Effector memory CD8-positive, alpha-beta T cell (primary cell): ENCODE data around the gene WT1.
"Not testable (repeated sequence)": the region's sequence is repeated elsewhere in the genome, so short reads cannot be mapped to it uniquely, and the experiment has no call there.

Experiments
- ATAC-seq: fragments of 150-1000 bp; cut with Tn5 transposase; replicated peaks from 2 replicates; pipeline ENCODE4 v1.10.0; 2021; ENCODE audit warnings: mild to moderate bottlenecking, moderate library complexity
- DNase-seq, 3 experiments: peaks; one replicate each; pipeline ENCODE4 v3.0.0; 2021
- H3K27ac Mint-ChIP-seq, 2 donors: one replicate each; pipeline ENCODE4 v1.8.0; 2022; ENCODE audit warnings: mild to moderate bottlenecking in 2 of 2, mixed read lengths in 2 of 2, moderate library complexity in 2 of 2
- H3K27me3 Mint-ChIP-seq, 2 donors: one replicate each; pipeline ENCODE4 v1.8.0; 2022; ENCODE audit warnings: mixed read lengths in 2 of 2
- H3K36me3 Mint-ChIP-seq: one replicate; pipeline ENCODE4 v1.8.0; 2022; ENCODE audit warnings: mild to moderate bottlenecking, moderate library complexity, mixed read lengths; ENCODE audit not compliant: insufficient read depth
- H3K4me1 Mint-ChIP-seq, 2 donors: one replicate each; pipeline ENCODE4 v1.8.0; 2022; ENCODE audit warnings: low read depth in 2 of 2, mixed read lengths in 2 of 2
- H3K4me3 Mint-ChIP-seq, 2 donors: one replicate each; pipeline ENCODE4 v1.8.0; 2022; ENCODE audit warnings: mild to moderate bottlenecking in 2 of 2, mixed read lengths in 2 of 2, moderate library complexity in 2 of 2
- H3K9me3 Mint-ChIP-seq, 2 donors: one replicate each; pipeline ENCODE4 v1.8.0; 2022; ENCODE audit warnings: mixed read lengths in 2 of 2

Gene WT1

GRCh38 chr11:32382339-32383049 lies 52.8 kb downstream of the WT1 start:
- no peaks in the 10 kb centered on the region for H3K36me3 Mint-ChIP-seq
- no peak for ATAC-seq
- no peak for DNase-seq
- no peaks in the 10 kb centered on the region for H3K4me1 Mint-ChIP-seq
- H3K9me3 Mint-ChIP-seq: no peaks in the 10 kb centered on the region
- no peak overlapping the region for H3K4me3 Mint-ChIP-seq
- peaks cover 22 to 51% of the 10 kb centered on the region in 2 donors for H3K27me3 Mint-ChIP-seq
- H3K27ac Mint-ChIP-seq: no peak overlapping the region

- H3K27ac Mint-ChIP-seq: no peak overlapping the region
- H3K4me1 Mint-ChIP-seq: no peaks in the 10 kb centered on the region
- no peaks in the 10 kb centered on the region for H3K36me3 Mint-ChIP-seq
- H3K9me3 Mint-ChIP-seq: no peaks in the 10 kb centered on the region
- no peak overlapping the region for H3K4me3 Mint-ChIP-seq
- ATAC-seq (no peak), DNase-seq (no peak)
- H3K27me3 Mint-ChIP-seq: peaks cover 22 to 51% of the 10 kb centered on the region in 2 donors
Observed at GRCh38 chr11:32381179-32381578, 54.2 kb downstream of the WT1 start.

DNA sequence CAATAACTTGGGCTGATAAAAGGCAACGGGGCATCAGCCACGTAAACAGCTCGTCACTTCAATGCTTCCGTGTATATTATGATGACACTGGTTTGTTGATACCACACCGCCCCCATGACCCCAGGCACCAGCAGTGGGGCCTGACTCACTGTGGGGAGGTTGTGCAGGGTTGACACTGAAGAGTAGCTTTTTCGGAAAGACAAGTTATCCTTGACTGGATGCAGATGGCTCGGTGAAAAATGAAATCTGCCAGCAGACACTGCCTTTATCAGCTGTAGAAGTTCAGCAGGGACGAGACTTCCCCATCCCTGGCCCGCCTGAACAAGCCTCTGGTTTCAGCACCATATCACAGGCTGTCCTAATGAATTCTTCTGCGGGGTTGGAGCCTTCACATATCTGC lies 55.6 kb downstream of the WT1 start:
- Mint-ChIP-seq H3K36me3 (no peaks in the 10 kb centered on the region), H3K4me1 (no peaks in the 10 kb centered on the region), H3K27ac (no peak overlapping the region), H3K9me3 (peaks cover 1 to 2% of the 10 kb centered on the region in 2 donors), H3K4me3 (no peak overlapping the region), H3K27me3 (peaks cover 19 to 42% of the 10 kb centered on the region in 2 donors)
- DNase-seq (no peak), ATAC-seq (no peak)

DNA sequence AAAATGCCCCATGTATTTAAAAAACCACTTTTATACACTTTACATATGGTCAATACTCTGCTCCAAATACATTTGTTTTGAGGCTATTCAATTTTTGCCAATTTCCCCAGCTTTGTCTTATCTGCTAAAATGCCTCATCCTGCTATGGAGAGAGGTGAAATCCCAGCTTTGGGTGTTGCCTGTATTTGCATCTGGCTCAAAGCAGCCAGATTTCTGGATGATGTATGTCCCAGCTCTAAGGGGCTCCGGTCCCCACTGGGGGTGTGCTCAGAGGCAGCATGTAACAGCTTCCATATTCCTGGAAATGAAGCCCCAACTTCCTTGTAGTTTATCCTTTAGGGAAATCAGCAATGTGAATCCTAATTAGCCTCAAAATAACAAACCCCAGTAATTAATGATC lies 59.5 kb downstream of the WT1 start:
- ATAC-seq (no peak), DNase-seq (no peak)
- H3K4me1 Mint-ChIP-seq: no peaks in the 10 kb centered on the region
- H3K4me3 Mint-ChIP-seq: no peak overlapping the region
- H3K27ac Mint-ChIP-seq: no peak overlapping the region
- peaks cover 7 to 20% of the 10 kb centered on the region in 2 donors for H3K27me3 Mint-ChIP-seq
- no peaks in the 10 kb centered on the region for H3K36me3 Mint-ChIP-seq
- peaks cover 1 to 6% of the 10 kb centered on the region in 2 donors for H3K9me3 Mint-ChIP-seq

DNA sequence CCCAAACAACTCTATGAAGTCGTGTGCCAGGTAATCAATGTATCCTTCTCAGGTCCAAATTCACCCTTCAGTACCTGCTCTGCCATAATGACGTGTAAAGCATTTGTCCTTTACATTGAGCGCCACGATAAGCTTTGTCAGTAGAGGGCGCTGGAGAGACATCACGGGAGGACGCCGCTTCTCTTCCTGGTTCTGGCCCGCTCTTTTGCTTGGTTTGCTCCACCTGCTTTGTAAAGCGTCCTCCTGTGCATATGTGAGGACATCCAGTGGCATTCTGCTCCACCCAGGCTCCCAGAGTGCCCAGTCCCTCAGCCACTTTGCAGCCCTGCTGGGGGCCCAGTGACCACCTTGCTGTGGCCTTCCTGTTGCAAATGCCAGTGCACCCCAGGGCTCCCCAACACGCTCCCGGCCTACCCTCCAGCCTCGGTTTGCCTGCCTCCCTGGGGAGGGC lies 61.1 kb downstream of the WT1 start:
- Mint-ChIP-seq H3K27me3 (peaks cover 7 to 15% of the 10 kb centered on the region in 2 donors), H3K36me3 (no peaks in the 10 kb centered on the region), H3K27ac (no peak overlapping the region), H3K4me3 (no peak overlapping the region), H3K4me1 (no peaks in the 10 kb centered on the region), H3K9me3 (peaks cover 6 to 7% of the 10 kb centered on the region in 2 donors)
- DNase-seq (no peak), ATAC-seq (no peak)

DNA sequence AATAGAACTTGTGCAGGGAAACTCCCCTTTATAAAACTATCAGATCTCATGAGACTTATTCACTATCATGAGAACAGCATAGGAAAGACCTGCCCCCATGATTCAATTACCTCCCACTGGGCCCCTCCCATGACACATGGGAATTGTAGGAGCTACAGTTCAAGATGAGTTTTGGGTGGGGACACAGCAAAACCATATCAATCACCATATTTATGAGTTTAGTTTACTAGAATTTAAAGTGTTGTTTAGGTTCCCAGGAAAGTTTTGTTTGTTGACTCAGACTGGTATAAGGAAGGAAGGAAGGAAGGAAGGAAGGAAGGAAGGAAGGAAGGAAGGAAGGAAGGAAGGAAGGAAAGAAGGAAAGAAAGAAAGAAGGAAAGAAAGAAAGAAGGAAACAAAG lies 65.4 kb downstream of the WT1 start:
- not testable (repeated sequence) for H3K4me3 Mint-ChIP-seq, DNase-seq, ATAC-seq, H3K27ac Mint-ChIP-seq, H3K36me3 Mint-ChIP-seq, H3K9me3 Mint-ChIP-seq, H3K4me1 Mint-ChIP-seq, H3K27me3 Mint-ChIP-seq

GRCh38 chr11:32366666-32367065 lies 68.7 kb downstream of the WT1 start:
- Mint-ChIP-seq H3K9me3 (peaks cover 0 to 6% of the 10 kb centered on the region in 2 donors), H3K4me1 (no peaks in the 10 kb centered on the region), H3K27me3 (peaks cover 25% of the 10 kb centered on the region in 2 donors), H3K4me3 (no peak overlapping the region), H3K27ac (no peak overlapping the region), H3K36me3 (no peaks in the 10 kb centered on the region)
- DNase-seq (no peak), ATAC-seq (no peak)

DNA sequence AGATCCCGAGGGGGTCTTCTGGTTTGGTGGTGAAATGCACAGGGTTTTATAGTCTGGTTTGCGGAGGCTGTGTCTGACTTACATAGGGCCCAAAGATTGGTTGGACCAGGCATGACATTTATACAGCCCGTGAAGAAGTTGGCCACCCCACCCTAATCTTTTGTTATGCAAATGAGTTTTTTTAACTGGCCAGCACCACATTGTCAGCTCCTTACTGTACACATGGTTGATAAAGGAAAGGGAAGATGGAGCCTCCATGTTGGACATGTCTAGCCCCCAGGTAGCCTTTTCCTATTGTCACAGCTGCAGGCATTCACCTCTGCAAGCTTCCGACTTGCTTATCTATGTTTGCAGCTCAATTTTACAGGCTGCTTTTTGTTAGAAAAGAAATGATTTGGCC lies 70.1 kb downstream of the WT1 start:
- no peak overlapping the region for H3K27ac Mint-ChIP-seq
- no peak for DNase-seq
- H3K27me3 Mint-ChIP-seq: peaks cover 29 to 32% of the 10 kb centered on the region in 2 donors
- H3K4me1 Mint-ChIP-seq: no peaks in the 10 kb centered on the region
- ATAC-seq: no peak
- peaks cover 0 to 6% of the 10 kb centered on the region in 2 donors for H3K9me3 Mint-ChIP-seq
- no peaks in the 10 kb centered on the region for H3K36me3 Mint-ChIP-seq
- no peak overlapping the region for H3K4me3 Mint-ChIP-seq

- ATAC-seq (no peak), DNase-seq (no peak)
- peaks cover 28 to 61% of the 10 kb centered on the region in 2 donors for H3K27me3 Mint-ChIP-seq
- H3K4me1 Mint-ChIP-seq: no peaks in the 10 kb centered on the region
- H3K4me3 Mint-ChIP-seq: no peak overlapping the region
- H3K27ac Mint-ChIP-seq: no peak overlapping the region
- no peaks in the 10 kb centered on the region for H3K36me3 Mint-ChIP-seq
- H3K9me3 Mint-ChIP-seq: no peaks in the 10 kb centered on the region
Observed at GRCh38 chr11:32358729-32359128, 76.6 kb downstream of the WT1 start.

DNA sequence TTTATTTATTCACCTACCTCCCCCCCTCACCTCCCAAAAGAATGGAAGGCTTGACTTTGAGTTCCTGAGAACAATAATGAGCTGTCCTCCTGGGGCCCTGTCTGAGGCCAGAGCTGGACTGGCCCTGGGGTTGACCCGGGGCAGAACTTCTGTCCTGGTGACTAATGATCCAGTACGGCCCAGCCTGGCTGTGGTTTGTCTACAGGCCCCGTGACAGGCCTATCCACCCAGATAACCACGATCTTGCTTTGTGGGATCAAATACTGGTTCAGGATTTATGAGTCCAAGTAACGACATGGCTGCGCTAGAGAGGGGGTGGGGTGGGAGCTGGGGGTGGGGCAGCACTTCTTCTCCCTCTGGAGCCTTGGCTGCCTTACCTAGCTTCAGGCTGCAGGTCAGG lies 81.5 kb downstream of the WT1 start:
- Mint-ChIP-seq H3K9me3 (no peaks in the 10 kb centered on the region), H3K4me3 (no peak overlapping the region), H3K36me3 (no peaks in the 10 kb centered on the region), H3K4me1 (no peaks in the 10 kb centered on the region), H3K27me3 (peaks cover 6 to 46% of the 10 kb centered on the region in 2 donors), H3K27ac (no peak overlapping the region)
- ATAC-seq: no peak
- no peak for DNase-seq

GRCh38 chr11:32348502-32348901 lies 86.8 kb downstream of the WT1 start:
- ATAC-seq (no peak), DNase-seq (no peak)
- H3K4me1 Mint-ChIP-seq: peaks cover 0 to 2% of the 10 kb centered on the region in 2 donors
- H3K36me3 Mint-ChIP-seq: peaks cover 4% of the 10 kb centered on the region
- H3K4me3 Mint-ChIP-seq: no peak overlapping the region
- H3K27me3 Mint-ChIP-seq: peaks cover 24 to 46% of the 10 kb centered on the region in 2 donors
- no peak overlapping the region for H3K27ac Mint-ChIP-seq
- H3K9me3 Mint-ChIP-seq: no peaks in the 10 kb centered on the region

DNA sequence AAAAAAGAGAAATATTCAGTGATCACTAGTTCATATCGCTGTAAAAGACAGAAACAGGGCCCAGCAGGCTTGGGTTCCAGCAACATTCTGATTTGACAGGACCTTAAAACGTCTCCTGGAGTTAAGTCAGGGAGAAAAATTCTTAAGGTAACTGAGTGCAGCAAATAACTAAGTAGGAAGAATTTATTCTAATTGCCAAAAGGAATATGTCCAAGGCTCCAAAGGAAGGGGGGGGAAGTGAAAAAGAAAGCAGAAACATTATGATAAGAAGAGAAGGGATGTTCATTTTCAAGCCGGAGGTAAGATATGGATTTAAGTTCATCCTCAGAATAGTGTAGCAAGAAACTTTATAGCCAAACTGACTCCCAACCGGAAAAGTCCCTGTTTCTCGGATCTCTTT lies 90.4 kb downstream of the WT1 start:
- peaks cover 0 to 5% of the 10 kb centered on the region in 2 donors for H3K4me1 Mint-ChIP-seq
- no peak for ATAC-seq
- H3K27ac Mint-ChIP-seq: no peak overlapping the region
- no peak overlapping the region for H3K4me3 Mint-ChIP-seq
- peaks cover 18 to 30% of the 10 kb centered on the region in 2 donors for H3K27me3 Mint-ChIP-seq
- DNase-seq: no peak
- H3K36me3 Mint-ChIP-seq: peaks cover 4% of the 10 kb centered on the region
- no peaks in the 10 kb centered on the region for H3K9me3 Mint-ChIP-seq

GRCh38 chr11:32343325-32344008 lies 91.9 kb downstream of the WT1 start:
- Mint-ChIP-seq H3K4me1 (peaks cover 0 to 5% of the 10 kb centered on the region in 2 donors), H3K4me3 (no peak overlapping the region), H3K36me3 (peaks cover 4% of the 10 kb centered on the region), H3K9me3 (no peaks in the 10 kb centered on the region), H3K27ac (no peak overlapping the region), H3K27me3 (peaks cover 18 to 25% of the 10 kb centered on the region in 2 donors)
- DNase-seq (no peak), ATAC-seq (no peak)
